GM21723 (cell line): ENCODE measurements around the gene THOC1.

Experiments
- ATAC-seq: cut with Tn5 transposase; IDR thresholded peaks from one replicate; pipeline ENCODE4 v1.9.1; 2021; ENCODE audit warnings: mild to moderate bottlenecking, moderate library complexity; ENCODE audit not compliant: unreplicated experiment

Gene THOC1

GRCh38 chr18:215448-216010 lies 52.3 kb downstream of the THOC1 start:
- ATAC-seq = no peak

DNA sequence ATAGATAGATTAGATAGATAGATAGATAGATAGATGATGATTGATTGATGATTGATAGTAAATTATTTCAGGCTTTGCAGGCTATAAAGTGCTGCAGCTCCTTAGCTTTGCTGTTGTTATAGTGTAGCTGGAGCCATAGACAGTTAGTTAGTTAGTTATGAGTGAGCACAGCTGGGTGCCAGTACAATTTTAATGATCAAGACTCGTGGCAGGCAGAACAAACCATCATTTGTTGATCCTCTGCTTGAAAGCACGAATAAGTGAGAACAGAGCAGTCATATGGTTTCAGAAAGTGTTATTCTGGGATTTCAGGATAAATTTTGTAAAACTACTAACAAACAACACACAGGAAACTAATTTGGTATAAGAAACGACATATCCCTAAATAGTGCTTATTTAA lies 53.9 kb downstream of the THOC1 start:
- no peak for ATAC-seq

DNA sequence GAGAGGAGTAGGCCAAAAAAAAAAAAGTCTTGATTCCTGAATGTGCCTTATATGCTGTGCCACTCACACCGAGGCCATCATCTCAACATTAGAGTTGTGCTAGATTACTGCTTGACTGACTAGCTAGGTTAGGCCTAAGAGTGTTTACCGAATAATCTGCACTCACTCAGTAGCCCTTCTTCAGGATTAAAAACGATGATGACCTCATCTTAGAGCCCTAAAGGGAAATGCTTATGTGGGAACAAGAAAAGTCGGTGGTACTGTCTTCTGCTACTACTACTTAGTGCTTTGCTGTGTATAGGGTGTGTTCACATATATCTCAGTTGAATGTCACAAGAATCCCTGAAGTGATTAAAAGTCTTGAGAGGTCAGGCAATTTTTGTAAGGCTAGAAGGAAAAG lies 54.3 kb downstream of the THOC1 start:
- ATAC-seq = no peak

- no peak for ATAC-seq
Observed at GRCh38 chr18:212780-213179, 55.1 kb downstream of the THOC1 start.

DNA sequence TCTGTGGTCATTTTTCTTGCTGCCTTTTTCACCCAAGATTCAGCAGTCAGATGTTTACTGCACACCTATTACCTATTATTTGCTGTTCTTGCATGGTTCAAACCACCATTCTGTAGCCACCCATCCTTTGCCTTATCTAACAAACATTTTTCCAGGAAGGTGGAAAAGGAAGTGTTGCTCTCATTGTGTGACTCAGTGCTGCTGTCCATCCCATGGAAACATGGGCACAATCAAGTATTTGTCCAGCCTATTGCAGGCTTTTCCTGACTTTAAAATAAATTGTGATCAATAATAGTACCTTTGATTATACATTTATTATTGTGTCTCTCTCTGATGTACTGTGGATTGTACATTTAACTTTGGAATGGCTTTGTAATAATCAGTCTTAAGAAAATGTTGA lies 56.3 kb downstream of the THOC1 start:
- ATAC-seq = no peak

- ATAC-seq = no peak
Observed at GRCh38 chr18:210733-211132, 57.1 kb downstream of the THOC1 start.

GRCh38 chr18:210075-210474 lies 57.8 kb downstream of the THOC1 start:
- ATAC-seq = no peak

GRCh38 chr18:199768-200167 lies 68.1 kb downstream of the THOC1 start:
- no peak for ATAC-seq

GRCh38 chr18:199214-199613 lies 68.6 kb downstream of the THOC1 start:
- no peak for ATAC-seq

DNA sequence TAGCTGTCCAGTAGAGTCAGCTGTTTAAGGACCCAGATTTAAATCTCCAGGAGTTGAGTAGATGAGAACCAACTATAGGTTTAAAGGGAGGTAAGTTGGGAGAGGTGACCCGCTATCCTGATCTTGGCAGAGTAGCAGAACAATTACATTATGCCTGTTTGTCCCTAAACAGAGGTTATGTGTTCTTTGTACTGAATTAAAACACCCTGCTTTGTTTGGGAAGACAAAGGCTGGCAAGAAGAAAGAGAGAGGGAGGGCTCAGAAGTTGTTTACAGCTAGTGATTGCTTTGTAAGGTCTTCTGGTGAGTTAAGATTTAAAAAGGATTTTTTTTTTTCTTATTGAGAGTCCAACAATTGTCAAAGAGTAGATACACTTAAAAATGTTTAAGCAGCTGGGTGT lies 72.2 kb downstream of the THOC1 start:
- no peak for ATAC-seq

DNA sequence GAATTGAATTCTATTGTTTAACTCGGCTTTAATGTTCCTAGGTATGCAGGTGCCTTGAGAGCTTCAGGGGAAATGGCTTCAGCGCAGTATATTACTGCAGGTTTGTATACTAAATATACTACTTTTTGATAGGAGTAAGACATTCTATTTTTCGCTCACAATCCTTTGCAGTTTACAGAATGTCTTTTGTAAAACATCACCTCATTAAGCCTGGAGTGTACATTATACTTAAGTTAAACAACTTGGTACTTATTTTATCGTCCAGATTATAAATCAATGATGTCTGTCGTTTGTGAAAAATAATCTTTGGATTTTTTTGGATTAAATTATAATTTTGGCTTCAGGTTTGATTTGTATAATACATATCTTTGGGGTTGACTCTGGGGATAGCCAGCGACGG lies 75.0 kb downstream of the THOC1 start:
- ATAC-seq = no peak

GRCh38 chr18:191725-192124 lies 76.1 kb downstream of the THOC1 start:
- ATAC-seq = no peak

- no peak for ATAC-seq
Observed at GRCh38 chr18:189254-189653, 78.6 kb downstream of the THOC1 start.

DNA sequence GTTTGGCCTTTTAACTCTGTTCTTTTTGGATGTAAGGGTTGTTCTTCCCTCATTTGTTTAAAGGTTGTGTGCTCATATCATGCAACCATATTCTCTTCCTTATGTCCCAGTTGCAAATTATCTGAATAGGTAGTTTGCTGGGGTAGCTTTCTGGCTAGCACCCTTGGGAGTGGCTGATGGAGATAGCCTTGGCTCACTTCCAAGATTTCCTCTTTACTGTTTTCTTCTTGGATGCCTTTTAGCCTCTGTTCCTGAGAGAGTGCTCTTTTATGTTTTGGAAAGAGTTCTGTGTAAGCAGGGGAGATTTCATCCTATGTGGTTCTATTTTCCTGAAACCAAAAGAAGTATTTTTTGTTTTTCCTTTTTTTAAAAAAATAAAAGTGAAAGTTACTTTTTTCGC lies 84.1 kb downstream of the THOC1 start:
- ATAC-seq = no peak

- no peak for ATAC-seq
Observed at GRCh38 chr18:181711-182110, 86.1 kb downstream of the THOC1 start.

DNA sequence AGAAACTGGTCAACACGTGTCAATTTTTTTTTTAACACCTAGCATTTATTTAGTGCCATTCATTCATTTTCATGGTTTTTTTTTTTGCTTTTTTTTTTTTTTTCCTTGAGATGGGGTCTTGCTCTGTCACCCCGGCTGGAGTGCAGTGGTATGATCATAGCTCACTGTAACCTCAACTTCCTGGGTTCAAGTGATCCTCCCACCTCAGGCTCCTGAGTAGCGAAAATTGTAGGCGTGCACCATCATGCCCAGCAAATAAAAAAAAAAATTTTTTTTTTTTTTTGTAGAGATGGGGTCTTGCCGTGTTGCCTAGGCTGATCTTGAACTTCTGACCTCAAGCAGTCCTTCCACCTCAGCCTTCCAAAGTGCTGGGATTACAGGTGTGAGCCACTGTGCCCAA lies 88.3 kb downstream of the THOC1 start:
- no peak for ATAC-seq

GRCh38 chr18:172361-172760 lies 95.5 kb downstream of the THOC1 start:
- no peak for ATAC-seq
